ENCODE data around the gene SERPINH1. TPM values are rescaled to one million over a fixed set of nuclear protein-coding genes. Genes with fewer than 3 reads are reported as not detected.

Gene SERPINH1
- total RNA-seq, 1 experiment from 2014 or later = 55.5 TPM

GRCh38 chr11:75554258-75555022 is 7.6 kb upstream of the SERPINH1 start:
- DNase-seq (ENCODE audit: extremely low read depth, low read depth) = no peak

GRCh38 chr11:75555079-75555811 is 6.8 kb upstream of the SERPINH1 start:
- DNase-seq (ENCODE audit: extremely low read depth, low read depth) = no peak

GRCh38 chr11:75556275-75556674 is 5.8 kb upstream of the SERPINH1 start:
- DNase-seq (ENCODE audit: extremely low read depth, low read depth) = no peak

DNA sequence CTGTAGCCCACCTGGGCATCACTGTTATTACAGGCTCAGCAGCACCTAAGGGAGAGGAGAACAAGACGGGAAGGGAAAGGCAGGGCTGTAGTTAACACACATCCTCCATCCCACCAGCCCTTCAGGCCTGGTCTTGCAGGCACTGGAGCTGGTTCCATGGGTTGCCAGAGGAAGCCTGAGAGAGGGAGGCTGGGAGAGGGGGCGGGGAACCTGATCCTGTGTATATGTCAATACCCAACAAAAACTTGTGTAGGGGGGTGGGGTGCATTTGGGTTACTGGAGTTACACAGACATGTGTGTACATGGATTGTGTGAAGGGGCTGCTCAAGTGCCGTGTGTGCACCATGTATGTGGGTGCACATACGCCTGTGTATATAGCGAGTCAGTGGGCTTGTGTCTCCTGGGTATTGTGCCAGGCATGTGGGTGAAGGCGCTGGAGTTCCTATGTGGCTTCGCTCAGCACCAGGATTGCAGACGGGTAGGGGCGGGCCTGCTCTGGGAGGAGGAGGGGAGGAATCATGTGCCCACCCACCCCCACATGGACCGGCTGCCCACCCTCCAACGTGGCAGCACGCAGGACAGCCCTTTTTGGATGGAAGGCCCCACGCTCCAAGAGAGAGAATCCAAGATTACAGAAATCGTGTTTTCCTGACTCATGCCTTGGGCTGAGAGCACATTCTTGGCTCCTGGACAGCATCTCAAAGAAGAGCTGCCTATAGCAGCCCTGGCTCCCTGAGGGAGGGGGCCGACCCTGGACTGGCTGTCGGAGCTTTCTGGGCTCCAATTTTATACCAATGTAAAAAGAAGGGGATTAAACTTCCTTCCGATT is 4.2 kb upstream of the SERPINH1 start:
- no peak for DNase-seq (ENCODE audit: extremely low read depth, low read depth)

DNA sequence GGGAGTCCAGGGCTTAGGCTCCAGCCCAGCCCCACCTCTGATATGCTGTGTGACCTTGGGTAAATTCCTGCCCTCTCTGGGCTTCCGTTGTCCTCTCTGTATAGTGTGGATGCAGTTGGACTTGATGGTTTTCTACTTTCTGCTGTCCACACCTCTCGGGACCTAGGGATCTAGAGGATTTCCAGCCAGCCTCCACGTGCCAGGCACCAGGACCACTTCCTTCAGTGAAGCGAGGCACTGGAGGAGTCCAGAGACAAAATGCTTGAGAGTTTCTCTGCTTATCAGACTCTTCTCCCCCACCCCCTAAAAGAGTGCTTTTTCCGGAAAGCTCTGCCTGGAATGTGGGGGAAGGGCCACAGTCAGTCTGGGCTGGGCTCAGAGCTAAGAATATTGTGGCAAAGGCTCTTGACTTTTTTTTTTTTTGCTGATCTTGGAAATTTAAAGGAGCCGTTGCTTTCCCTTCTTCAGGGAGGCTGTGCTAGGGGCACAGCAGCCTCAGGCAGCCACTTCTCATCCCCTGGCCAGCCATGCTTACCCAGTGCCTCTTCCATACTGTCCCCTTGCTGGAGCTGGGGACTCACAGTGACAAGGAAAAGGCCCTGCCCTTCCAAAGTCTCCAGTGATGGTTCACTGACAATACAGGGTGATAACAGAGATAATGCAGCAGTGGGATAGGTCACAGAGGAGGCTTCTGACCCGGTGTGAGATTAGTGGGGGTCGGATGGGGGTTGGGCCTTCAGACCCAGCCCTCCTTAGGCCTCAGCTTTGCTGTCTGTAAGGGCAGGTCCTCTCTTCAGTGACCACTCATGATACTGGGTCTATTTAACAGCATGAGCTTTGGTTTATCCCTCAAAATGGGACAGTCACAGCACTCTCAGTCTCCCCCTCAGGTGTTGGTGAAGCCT is 2.9 kb upstream of the SERPINH1 start:
- no peak for DNase-seq (ENCODE audit: extremely low read depth, low read depth)

GRCh38 chr11:75560644-75561043 is 1.4 kb upstream of the SERPINH1 start:
- DNase-seq (ENCODE audit: extremely low read depth, low read depth) = no peak

- DNase-seq (ENCODE audit: extremely low read depth, low read depth) = no peak
These were observed 516 bp upstream of the SERPINH1 start for GRCh38 chr11:75561426-75562047.

DNA sequence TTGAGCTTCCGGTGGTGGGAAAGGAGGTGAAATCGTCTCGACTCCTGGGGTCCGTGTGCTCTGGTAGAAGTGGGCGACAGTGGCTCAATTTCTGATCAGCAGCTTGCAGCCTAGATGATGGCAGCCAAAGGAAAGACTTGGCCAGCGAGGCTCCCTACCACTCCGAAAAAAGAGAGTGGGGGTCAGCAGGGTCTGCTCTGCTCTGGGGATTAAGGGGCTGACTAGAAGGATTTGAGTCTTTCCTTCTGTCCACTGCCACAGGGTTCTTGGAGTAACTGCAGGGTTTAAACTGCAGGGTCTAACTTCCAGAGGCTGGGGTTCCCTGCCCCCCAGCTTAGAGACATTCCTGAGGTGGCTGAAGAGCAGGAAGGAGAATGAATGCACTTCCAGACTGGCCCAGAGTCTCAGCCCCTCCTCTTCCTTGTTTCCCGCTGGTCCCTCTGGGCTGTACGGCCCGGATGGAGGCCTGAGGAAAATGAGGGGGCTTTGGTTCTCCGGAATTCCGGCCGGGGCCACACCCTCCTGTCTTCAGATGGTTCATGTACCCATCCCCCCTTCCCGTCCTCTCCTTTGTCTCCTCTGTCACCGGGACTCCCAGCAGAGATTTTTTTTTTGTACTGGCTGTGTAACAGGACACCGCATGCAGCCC is 907 bp downstream of the SERPINH1 start:
- DNase-seq (ENCODE audit: extremely low read depth, low read depth) = peak; percentile 31

DNA sequence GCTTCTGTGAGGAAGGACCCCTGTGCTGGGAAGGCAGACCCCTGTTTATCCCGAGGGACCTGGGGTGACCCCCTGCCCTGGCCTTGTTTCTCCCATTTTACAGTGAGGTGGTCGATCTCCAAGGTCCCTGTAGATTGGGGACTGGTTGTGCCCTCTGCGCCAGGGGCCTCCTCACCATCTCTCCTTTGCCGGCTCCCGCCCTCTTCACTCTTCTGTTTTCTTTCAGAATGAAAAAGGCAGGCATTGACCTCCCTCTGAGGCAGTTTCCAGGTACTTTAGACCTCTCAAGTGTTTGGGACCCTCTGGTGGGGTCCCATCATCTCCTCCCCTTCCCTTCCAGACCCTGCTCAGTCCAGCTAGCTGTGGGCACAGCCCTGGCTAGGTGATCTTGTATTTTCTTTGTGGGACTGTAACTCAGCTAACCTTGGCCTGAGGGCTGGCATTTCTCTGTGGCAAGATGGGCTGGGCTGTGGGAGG is 1.5 kb downstream of the SERPINH1 start:
- no peak for DNase-seq (ENCODE audit: extremely low read depth, low read depth)

- no peak for DNase-seq (ENCODE audit: extremely low read depth, low read depth)
These were observed 2.0 kb downstream of the SERPINH1 start for GRCh38 chr11:75563978-75564552.

DNA sequence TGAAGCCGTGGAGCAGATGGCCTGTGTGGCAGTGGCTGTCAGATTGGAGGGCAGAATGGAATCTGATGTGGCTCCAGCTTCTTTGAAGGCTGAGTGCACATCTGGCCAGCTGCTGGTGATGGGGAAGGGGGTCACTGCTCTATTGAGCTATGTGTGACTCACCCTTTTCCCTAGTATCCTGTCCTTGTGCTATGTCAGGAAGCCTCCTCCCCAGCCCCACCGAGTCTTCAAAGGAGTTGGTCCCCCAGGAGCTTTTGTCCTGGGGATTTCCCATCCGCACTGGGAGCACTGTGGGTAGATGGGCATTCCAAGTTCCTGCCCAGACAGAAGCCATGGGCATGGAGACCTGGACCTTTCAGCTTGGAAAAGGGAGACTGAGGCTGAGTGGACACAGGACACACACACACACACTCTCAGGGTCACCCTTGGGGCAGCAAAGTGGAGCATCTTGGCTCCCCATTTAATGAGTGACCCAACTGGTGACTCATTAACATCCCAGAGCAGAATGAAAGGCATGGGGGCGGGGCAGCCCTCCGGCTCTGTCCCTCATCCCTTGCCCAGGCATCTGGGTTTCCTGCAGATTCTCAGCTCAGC is 3.3 kb downstream of the SERPINH1 start:
- no peak for DNase-seq (ENCODE audit: extremely low read depth, low read depth)

- no peak for DNase-seq (ENCODE audit: extremely low read depth, low read depth)
These were observed 4.1 kb downstream of the SERPINH1 start for GRCh38 chr11:75565916-75566762.

DNA sequence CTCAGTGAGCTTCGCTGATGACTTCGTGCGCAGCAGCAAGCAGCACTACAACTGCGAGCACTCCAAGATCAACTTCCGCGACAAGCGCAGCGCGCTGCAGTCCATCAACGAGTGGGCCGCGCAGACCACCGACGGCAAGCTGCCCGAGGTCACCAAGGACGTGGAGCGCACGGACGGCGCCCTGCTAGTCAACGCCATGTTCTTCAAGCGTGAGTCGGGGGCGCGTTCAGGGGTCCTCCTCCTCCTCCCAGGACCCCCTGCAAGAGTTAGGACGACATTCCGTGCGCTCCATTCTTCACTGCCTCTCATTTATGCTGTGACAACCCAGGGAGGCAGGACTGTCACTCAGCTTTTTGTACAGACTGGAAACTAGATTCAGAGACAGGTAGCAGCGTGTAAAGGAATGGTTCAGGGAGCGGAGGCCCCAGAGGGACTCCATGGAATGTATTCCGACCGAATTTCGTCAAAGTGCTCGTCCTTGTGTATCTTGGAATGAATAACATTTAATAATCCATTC is 4.8 kb downstream of the SERPINH1 start:
- no peak for DNase-seq (ENCODE audit: extremely low read depth, low read depth)

- no peak for DNase-seq (ENCODE audit: extremely low read depth, low read depth)
These were observed 5.9 kb downstream of the SERPINH1 start for GRCh38 chr11:75567971-75568370.

DNA sequence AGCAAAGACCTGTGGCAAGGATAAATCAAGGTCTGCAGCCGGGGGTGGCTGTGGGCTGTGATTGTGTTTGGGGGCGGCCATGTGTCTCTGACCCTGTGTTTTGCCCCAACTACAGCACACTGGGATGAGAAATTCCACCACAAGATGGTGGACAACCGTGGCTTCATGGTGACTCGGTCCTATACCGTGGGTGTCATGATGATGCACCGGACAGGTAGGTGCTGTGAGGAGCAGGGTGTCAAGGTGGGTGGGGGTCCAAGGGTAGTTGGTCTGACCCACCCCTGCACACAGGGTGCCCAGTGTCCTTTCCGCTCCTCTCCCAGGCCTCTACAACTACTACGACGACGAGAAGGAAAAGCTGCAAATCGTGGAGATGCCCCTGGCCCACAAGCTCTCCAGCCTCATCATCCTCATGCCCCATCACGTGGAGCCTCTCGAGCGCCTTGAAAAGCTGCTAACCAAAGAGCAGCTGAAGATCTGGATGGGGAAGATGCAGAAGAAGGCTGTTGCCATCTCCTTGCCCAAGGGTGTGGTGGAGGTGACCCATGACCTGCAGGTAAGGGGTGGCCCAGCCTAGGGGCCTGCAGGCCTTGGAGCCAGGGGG is 6.7 kb downstream of the SERPINH1 start:
- DNase-seq (ENCODE audit: extremely low read depth, low read depth) = no peak

DNA sequence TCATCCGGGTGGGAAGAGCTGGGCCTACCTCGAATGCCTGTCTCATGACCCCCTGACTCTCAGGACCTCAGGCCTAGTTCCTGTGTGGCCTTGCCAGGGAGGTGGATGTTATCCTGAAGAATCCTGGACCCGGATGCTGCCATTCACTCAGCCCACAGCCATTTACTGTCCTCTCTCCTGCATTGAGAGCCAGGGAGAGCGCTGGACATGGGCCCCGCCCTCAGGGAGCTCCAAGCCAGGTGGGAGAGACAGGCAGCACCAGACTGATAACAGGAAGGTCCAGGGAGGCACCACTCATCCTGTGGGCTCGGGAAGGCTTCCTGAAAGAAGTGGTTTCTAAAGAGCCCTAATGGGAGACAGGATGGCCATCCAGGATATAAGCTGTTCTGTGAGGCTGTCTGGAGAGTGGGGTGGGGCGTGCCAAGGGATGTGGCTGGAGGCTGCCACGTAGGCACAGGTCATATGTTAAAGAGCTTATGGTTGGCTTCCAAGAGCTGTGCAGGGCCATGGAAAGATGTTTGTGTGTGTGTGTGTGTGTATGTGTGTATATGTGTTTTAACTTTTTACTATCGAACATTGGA is 8.6 kb downstream of the SERPINH1 start:
- DNase-seq (ENCODE audit: extremely low read depth, low read depth) = no peak

Measured in NCI-H460 (cell line).